Urinary bladder (tissue), 4 donors: ENCODE measurements around the gene CELF6. TPM values are rescaled to one million over a fixed set of nuclear protein-coding genes. Genes with fewer than 3 reads are reported as not detected.

Source experiments
- DNase-seq: peaks from one replicate; pipeline ENCODE4 v3.0.0-alpha.2; 2015; ENCODE audit errors: extremely low spot score
- H3K27ac ChIP-seq: one replicate; pipeline ENCODE4 v1.5.1; 2013; ENCODE audit warnings: low read depth, mild to moderate bottlenecking, moderate library complexity
- H3K36me3 ChIP-seq: one replicate; pipeline ENCODE4 v1.6.1; 2013; ENCODE audit warnings: mild to moderate bottlenecking, moderate library complexity; ENCODE audit not compliant: insufficient read depth
- H3K4me1 ChIP-seq: one replicate; pipeline ENCODE4 v1.6.1; 2013; ENCODE audit warnings: mild to moderate bottlenecking, moderate library complexity; ENCODE audit not compliant: insufficient read depth
- H3K4me3 ChIP-seq: one replicate; pipeline ENCODE4 v1.5.1; 2013; ENCODE audit warnings: low read depth, low read length
- WGBS: extraction: QIAGEN DNeasy Blood & Tissue Kit; methylation state at CpG from one replicate; pipeline ENCODE4 v1.1.7; 2013; 5-methylcytosine and 5-hydroxymethylcytosine counted together
- polyA plus RNA-seq: library from polyadenylated mRNA; stranded (reverse); fragments of 200-250 nt; gene quantifications from one replicate; pipeline ENCODE4 v1.2.3, GENCODE V29; 2013
- total RNA-seq: library from RNA; depleted of rRNA; stranded (reverse); fragments of >200 nt; gene quantifications from one replicate; pipeline ENCODE4 v1.2.3, GENCODE V29; 2014
- donor health status: healthy with polysubstance abuse.
- donor health status: healthy.

The CELF6 gene
- total RNA-seq (1.5 TPM), polyA plus RNA-seq (3.0 TPM)

- peak within 1 kb of the TSS; percentile 43 for H3K4me3 ChIP-seq
- WGBS, result under 1% methylated on average over 58 of the region's 58 CpGs
- H3K4me1 ChIP-seq, result no peaks in the 10 kb centered on the region
- peak; percentile 64 for DNase-seq
- no peak within 1 kb of the TSS for H3K27ac ChIP-seq
- H3K36me3 ChIP-seq, result no peaks in the 10 kb centered on the region
These were observed at the start of gene CELF6 for GRCh38 chr15:72319985-72320671. CELF6 (minus strand) TSS chr15:72320157; CDS start chr15:72319874, 283 bp downstream.

- no peaks in the 10 kb centered on the region for H3K4me1 ChIP-seq
- 79% methylated on average over 2 of the region's 2 CpGs for WGBS
These were observed 48.9 kb upstream of the CELF6 start for GRCh38 chr15:72368899-72369298.

GRCh38 chr15:72368325-72368724 is 48.4 kb upstream of the CELF6 start:
- H3K27ac ChIP-seq, result no peak overlapping the region
- H3K4me1 ChIP-seq, result no peaks in the 10 kb centered on the region
- no peak overlapping the region for H3K4me3 ChIP-seq
- H3K36me3 ChIP-seq, result peaks cover 1% of the 10 kb centered on the region
- 81% methylated on average over 2 of the region's 2 CpGs for WGBS
- DNase-seq, result no peak

More at GRCh38 chr15:72368899-72369298, 48.9 kb upstream of the CELF6 start:
- Histone ChIP-seq H3K4me3 (no peak overlapping the region), H3K27ac (no peak overlapping the region), H3K36me3 (peaks cover 1% of the 10 kb centered on the region)
- DNase-seq, result no peak

- DNase-seq, result no peak
- H3K27ac ChIP-seq, result no peak overlapping the region
- no peak overlapping the region for H3K4me3 ChIP-seq
- H3K4me1 ChIP-seq, result no peaks in the 10 kb centered on the region
- WGBS, result 85% methylated on average over 1 of the region's 1 CpG
- peaks cover 1% of the 10 kb centered on the region for H3K36me3 ChIP-seq
These were observed 45.9 kb upstream of the CELF6 start for GRCh38 chr15:72365844-72366243.

GRCh38 chr15:72361176-72361575 is 41.2 kb upstream of the CELF6 start:
- no peak for DNase-seq
- no peaks in the 10 kb centered on the region for H3K36me3 ChIP-seq
- H3K4me3 ChIP-seq, result no peak overlapping the region
- no peaks in the 10 kb centered on the region for H3K4me1 ChIP-seq
- WGBS, result 94% methylated on average over 1 of the region's 1 CpG
- no peak overlapping the region for H3K27ac ChIP-seq

GRCh38 chr15:72358650-72359171 is 38.8 kb upstream of the CELF6 start:
- WGBS, result 57% methylated on average over 7 of the region's 7 CpGs
- DNase-seq, result no peak

GRCh38 chr15:72358121-72358520 is 38.2 kb upstream of the CELF6 start:
- H3K4me3 ChIP-seq, result no peak overlapping the region
- no peaks in the 10 kb centered on the region for H3K36me3 ChIP-seq
- H3K4me1 ChIP-seq, result no peaks in the 10 kb centered on the region
- 61% methylated on average over 3 of the region's 3 CpGs for WGBS
- H3K27ac ChIP-seq, result no peak overlapping the region
- DNase-seq, result no peak

More at GRCh38 chr15:72358650-72359171, 38.8 kb upstream of the CELF6 start:
- no peaks in the 10 kb centered on the region for H3K36me3 ChIP-seq
- H3K4me3 ChIP-seq, result no peak overlapping the region
- H3K4me1 ChIP-seq, result no peaks in the 10 kb centered on the region
- H3K27ac ChIP-seq, result no peak overlapping the region

- Histone ChIP-seq H3K4me1 (no peaks in the 10 kb centered on the region), H3K27ac (no peak overlapping the region), H3K4me3 (no peak overlapping the region), H3K36me3 (peaks cover 10% of the 10 kb centered on the region)
- DNase-seq, result no peak
- WGBS, result 85% methylated on average over 1 of the region's 1 CpG
These were observed 34.5 kb upstream of the CELF6 start for GRCh38 chr15:72354496-72354895.

GRCh38 chr15:72353266-72353665 is 33.3 kb upstream of the CELF6 start:
- no peak for DNase-seq
- 93% methylated on average over 2 of the region's 2 CpGs for WGBS
- Histone ChIP-seq H3K4me1 (no peaks in the 10 kb centered on the region), H3K36me3 (peaks cover 10% of the 10 kb centered on the region), H3K27ac (no peak overlapping the region), H3K4me3 (no peak overlapping the region)

GRCh38 chr15:72345806-72346205 is 25.8 kb upstream of the CELF6 start:
- Histone ChIP-seq H3K36me3 (peaks cover 6% of the 10 kb centered on the region), H3K4me1 (no peaks in the 10 kb centered on the region), H3K4me3 (no peak overlapping the region), H3K27ac (no peak overlapping the region)
- WGBS, result 93% methylated on average over 3 of the region's 3 CpGs
- no peak for DNase-seq

GRCh38 chr15:72345280-72345679 is 25.3 kb upstream of the CELF6 start:
- H3K4me1 ChIP-seq, result no peaks in the 10 kb centered on the region
- no peak overlapping the region for H3K27ac ChIP-seq
- H3K36me3 ChIP-seq, result peaks cover 3% of the 10 kb centered on the region
- 90% methylated on average over 7 of the region's 7 CpGs for WGBS
- no peak overlapping the region for H3K4me3 ChIP-seq
- DNase-seq, result no peak

- 75% methylated on average over 1 of the region's 1 CpG for WGBS
- no peak overlapping the region for H3K27ac ChIP-seq
- DNase-seq, result no peak
- H3K4me1 ChIP-seq, result no peaks in the 10 kb centered on the region
- H3K36me3 ChIP-seq, result peaks cover 3% of the 10 kb centered on the region
- no peak overlapping the region for H3K4me3 ChIP-seq
These were observed 24.6 kb upstream of the CELF6 start for GRCh38 chr15:72344602-72345001.

GRCh38 chr15:72342385-72342784 is 22.4 kb upstream of the CELF6 start:
- H3K36me3 ChIP-seq, result no peaks in the 10 kb centered on the region
- DNase-seq, result no peak

GRCh38 chr15:72341361-72341760 is 21.4 kb upstream of the CELF6 start:
- H3K4me3 ChIP-seq, result no peak overlapping the region
- H3K27ac ChIP-seq, result no peak overlapping the region
- DNase-seq, result no peak
- H3K36me3 ChIP-seq, result no peaks in the 10 kb centered on the region
- 86% methylated on average over 6 of the region's 6 CpGs for WGBS
- H3K4me1 ChIP-seq, result no peaks in the 10 kb centered on the region

More at GRCh38 chr15:72342385-72342784, 22.4 kb upstream of the CELF6 start:
- WGBS, result 69% methylated on average over 11 of the region's 11 CpGs
- H3K4me3 ChIP-seq, result no peak overlapping the region
- H3K27ac ChIP-seq, result no peak overlapping the region
- no peaks in the 10 kb centered on the region for H3K4me1 ChIP-seq
